T47D (cell line): ENCODE measurements around the gene GDF9.
"Not testable (repeated sequence)": the region's sequence is repeated elsewhere in the genome, so short reads cannot be mapped to it uniquely, and the experiment has no call there.

Experiments used
- DNase-seq, 2 experiments: peaks; one replicate each; pipeline versions ENCODE4 v3.0.0 to v3.0.0-alpha.2; 2011 to 2012; ENCODE audit warnings: low read depth in 1 of 2, low spot score in 1 of 2
- JUND ChIP-seq: IDR thresholded peaks from 2 replicates; pipeline ENCODE4 v1.6.1; 2012; ENCODE audit warnings: low read depth
- in situ Hi-C: cut with HindIII; loops from 2 replicates; pipeline ENCODE4 v1.10.0; 2016; ENCODE audit warnings: low sequenced_read_pairs, low pct_unique_long_range_greater_than_20kb

GDF9 gene

GRCh38 chr5:132867046-132867451 lies 780 bp upstream of the GDF9 start:
- no peak for TF ChIP-seq JUND
- no peak for DNase-seq
- in situ Hi-C loops: no loop called here

- no peak for DNase-seq
- no peak for TF ChIP-seq JUND
- in situ Hi-C loops: no loop called here
Measured at GRCh38 chr5:132865668-132866341, 464 bp downstream of the GDF9 start.

- TF ChIP-seq JUND: no peak
- in situ Hi-C loops: no loop called here
Measured at GRCh38 chr5:132860742-132861141, 5.5 kb downstream of the GDF9 start.

GRCh38 chr5:132859889-132860437 lies 6.3 kb downstream of the GDF9 start:
- no peak for TF ChIP-seq JUND
- no peak for DNase-seq
- in situ Hi-C loops: no loop called here

More at GRCh38 chr5:132860742-132861141, 5.5 kb downstream of the GDF9 start:
- DNase-seq: no peak

GRCh38 chr5:132856011-132856410 lies 10.3 kb downstream of the GDF9 start:
- in situ Hi-C loops: no loop called here
- no peak for DNase-seq

GRCh38 chr5:132854992-132855391 lies 11.3 kb downstream of the GDF9 start:
- DNase-seq, in situ Hi-C loops: not testable (repeated sequence)

More at GRCh38 chr5:132856011-132856410, 10.3 kb downstream of the GDF9 start:
- no peak for TF ChIP-seq JUND

- in situ Hi-C loops: no loop called here
- DNase-seq: no peak
- no peak for TF ChIP-seq JUND
Measured at GRCh38 chr5:132854301-132854700, 12.0 kb downstream of the GDF9 start.

- in situ Hi-C loops: no loop called here
- TF ChIP-seq JUND: no peak
- DNase-seq: no peak
Measured at GRCh38 chr5:132853790-132854189, 12.5 kb downstream of the GDF9 start.

- in situ Hi-C loops: no loop called here
- TF ChIP-seq JUND: no peak
- DNase-seq: peak in 1 of 2 experiments; percentile 38
Measured at GRCh38 chr5:132853323-132853722, 12.9 kb downstream of the GDF9 start.

GRCh38 chr5:132850066-132850465 lies 16.2 kb downstream of the GDF9 start:
- in situ Hi-C loops: no loop called here

GRCh38 chr5:132849347-132849746 lies 16.9 kb downstream of the GDF9 start:
- in situ Hi-C loops: no loop called here
- no peak for DNase-seq
- no peak for TF ChIP-seq JUND

More at GRCh38 chr5:132850066-132850465, 16.2 kb downstream of the GDF9 start:
- TF ChIP-seq JUND: no peak
- no peak for DNase-seq

- DNase-seq: no peak
- in situ Hi-C loops: no loop called here
- no peak for TF ChIP-seq JUND
Measured at GRCh38 chr5:132848270-132848669, 18.0 kb downstream of the GDF9 start.

GRCh38 chr5:132841305-132841704 lies 25.0 kb downstream of the GDF9 start:
- no peak for TF ChIP-seq JUND
- in situ Hi-C loops: no loop called here
- no peak for DNase-seq

- no peak for TF ChIP-seq JUND
- in situ Hi-C loops: no loop called here
- DNase-seq: no peak
Measured at GRCh38 chr5:132840896-132841295, 25.4 kb downstream of the GDF9 start.
